GM19468 (cell line): ENCODE results near the gene FNDC3B.

Source experiments
- ATAC-seq: cut with Tn5 transposase; IDR thresholded peaks from one replicate; pipeline ENCODE4 v1.9.1; 2021; ENCODE audit warnings: mild to moderate bottlenecking, moderate library complexity, moderate number of reproducible peaks; ENCODE audit not compliant: unreplicated experiment; ENCODE audit errors: extremely low read depth

FNDC3B gene

DNA sequence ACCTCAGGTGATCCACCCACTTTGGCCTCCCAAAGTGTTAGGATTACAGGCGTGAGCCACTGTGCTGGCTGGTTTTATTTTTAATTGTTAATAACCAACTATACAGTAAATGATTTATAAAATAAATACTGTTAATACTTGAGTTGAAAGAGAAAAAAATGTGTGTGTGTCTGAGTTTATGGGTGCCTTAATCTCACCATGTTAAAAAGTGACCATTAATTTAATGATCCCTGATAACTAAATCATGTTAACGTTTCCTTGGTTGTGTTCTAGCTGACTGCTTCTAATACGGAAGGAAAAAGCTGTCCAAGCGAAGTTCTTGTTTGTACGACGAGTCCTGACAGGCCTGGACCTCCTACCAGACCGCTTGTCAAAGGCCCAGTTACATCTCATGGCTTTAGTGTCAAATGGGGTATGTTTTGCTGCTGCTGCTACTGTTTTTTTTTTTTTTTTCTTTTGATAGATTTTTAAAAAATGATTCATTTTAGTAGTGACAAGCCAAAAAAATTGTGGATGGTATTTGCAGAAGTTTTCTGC, 295.4 kb downstream of the FNDC3B start:
- ATAC-seq = no peak

DNA sequence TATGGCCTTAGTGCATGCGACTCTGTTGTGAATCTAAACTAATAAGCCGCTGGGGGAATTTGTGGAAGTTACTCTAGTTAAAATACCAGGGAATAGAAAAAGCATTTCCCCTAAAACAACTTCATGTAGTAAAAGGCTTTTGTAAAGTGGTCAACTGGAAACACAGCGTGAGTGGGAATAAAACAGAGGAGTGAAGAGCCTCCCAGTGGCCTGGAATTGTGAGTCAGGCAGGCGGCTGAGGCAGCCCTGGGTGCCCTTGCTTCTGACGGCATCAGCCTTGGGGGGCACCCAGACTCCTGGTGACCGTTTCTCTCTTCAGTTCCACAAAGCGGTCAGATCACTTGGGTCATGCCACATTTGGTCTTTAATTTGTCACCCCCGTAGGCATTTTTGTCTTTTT, 300.5 kb downstream of the FNDC3B start:
- ATAC-seq = no peak

DNA sequence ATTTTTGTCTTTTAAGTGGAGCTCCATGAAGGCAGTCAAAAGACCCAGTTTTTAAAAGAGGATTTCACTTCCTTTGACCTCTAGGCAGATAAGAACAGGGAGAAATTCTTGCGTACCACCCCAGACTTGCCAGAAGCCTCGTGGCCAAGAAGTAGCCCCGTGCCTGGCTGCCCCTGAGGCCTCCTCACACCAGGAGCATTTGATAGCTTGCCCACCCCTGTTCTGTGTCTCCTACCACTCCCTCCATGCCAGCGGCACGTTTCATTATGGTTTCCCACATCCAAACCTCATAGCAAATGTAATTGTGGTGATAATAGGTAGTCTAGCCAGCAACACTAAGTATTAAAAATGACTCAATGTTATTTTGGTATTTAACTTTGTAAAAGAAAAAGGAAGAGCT, 301.2 kb downstream of the FNDC3B start:
- ATAC-seq = no peak

DNA sequence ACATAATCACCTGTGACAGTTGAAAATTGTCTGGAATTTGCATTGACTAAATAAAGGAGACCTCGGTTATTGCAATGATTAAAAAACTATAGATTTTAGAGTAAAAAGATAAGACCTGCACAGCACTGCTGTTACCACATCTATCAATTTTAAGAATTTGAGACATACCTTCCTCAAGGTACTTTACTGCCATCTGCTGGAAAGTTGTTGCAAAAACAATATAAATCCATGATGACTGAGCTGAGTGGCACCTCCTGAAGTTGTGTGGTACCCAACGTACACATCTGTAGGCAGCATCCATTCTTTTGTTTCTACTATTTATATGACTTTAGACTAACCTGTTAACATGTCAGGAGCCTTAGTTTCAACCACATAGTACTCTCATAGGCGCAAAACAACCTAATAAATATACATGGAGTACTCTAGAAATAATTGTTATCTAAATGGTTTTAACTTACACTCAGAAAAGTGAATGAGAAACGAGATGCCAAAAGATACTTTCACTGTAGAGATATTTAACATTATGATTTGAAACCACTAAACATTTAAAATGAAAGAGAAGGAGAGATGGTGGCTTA, 302.2 kb downstream of the FNDC3B start:
- ATAC-seq = peak; percentile 52

DNA sequence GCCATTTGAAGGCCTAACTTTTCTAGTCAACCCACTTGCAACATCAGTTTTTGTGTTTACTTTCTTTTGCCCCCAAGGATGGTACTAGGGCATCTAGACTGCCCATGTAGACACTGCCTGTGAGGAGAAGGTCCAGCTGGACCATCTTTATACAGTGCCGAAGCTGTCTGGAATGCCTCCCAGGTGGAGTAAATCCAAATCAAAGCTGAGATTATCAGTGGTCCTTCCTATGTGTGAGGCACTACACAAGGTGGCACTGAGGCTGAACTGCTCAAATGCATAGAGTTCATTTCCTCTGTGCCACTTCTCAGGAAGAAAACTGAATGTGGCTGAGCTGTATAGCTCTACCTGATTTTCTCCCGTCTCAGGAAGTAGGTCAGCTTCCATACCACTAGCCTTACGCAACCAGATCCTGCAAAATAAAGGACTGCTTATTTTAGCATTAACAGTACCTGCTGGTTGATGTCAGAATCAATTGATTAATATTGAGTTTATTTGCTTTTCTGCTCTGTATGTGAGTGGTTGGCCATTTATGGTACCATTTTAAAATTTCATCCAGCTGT, 302.8 kb downstream of the FNDC3B start:
- no peak for ATAC-seq

DNA sequence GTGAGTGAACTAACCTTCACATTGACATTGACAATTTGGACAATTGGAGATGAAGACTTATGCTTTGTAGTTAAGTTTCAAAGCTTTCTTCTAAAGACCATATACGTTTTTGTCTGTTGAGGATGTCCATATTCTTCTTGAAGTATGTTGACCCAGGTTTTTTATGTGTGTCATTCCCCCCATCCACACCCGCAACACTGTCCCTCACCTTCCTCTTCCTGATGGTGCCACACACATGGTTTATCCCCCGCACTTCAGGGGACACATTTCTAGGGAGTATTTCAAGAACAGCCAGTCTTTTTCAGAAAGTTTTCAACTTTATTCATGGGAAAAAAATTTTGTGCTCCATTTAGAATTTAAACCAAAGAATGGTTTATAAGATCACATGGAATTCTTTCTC, 303.7 kb downstream of the FNDC3B start:
- no peak for ATAC-seq

DNA sequence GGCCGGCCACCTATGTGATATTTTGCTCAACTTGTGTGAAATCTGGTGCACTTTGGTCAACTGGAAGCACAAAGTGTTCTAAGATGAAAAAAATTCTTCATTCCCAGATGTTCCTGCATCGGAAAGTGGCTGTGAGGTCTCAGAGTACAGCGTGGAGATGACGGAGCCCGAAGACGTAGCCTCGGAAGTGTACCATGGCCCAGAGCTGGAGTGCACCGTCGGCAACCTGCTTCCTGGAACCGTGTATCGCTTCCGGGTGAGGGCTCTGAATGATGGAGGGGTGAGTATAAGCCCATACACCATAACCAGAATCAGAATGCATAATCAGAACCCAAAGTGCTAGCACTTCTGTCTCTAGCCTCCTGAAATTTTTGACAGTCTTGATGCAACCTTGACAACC, 304.6 kb downstream of the FNDC3B start:
- ATAC-seq = no peak

DNA sequence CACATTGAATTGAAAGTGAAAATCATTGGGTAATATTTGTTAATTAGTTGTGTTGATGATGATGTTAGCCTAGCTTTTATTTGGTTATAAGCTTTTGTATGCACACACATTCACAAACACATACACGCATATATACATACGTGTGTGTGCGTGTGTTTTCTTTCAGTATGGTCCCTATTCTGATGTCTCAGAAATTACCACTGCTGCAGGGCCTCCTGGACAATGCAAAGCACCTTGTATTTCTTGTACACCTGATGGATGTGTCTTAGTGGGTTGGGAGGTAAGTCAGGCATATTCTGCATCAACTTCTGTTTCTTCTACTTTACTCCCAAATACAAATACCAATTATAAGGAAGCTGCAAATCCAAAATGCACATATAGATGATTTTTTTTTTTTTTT, 306.8 kb downstream of the FNDC3B start:
- ATAC-seq = no peak

DNA sequence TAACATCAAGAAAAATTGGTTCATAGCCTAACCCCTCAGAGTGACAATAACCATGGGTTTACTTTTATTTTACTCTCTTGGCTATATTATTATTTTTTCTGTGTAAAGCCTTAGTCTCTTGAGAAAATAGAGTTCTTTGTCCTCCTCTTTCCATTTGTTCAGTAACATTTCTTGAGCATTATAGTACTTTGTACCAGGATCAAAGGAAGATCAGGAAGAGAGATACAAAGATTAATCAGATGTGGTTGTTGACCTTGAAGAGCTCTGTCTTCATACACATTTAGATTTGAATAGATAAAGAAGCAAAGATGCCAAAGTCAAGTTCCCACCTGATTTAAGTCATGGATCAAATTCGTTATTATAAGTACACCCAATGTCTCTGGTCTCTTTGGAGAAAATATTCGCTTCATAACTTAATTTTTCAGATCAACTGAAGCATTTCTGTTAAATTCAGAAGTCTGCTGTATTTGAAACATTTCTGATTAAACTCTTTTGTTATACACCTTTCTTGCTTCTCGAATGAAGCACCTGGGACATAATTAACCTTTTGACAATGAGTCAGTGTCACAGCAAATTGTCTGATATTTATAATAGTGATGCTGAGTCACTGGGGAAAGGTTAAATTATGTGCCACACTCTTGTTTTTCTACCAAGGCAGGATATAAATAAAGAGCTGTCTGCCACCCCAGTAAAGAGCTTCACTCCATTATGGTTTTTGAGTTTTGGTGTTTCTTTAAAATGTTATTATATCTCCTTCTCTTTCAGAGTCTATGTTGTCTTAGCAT, 308.7 kb downstream of the FNDC3B start:
- ATAC-seq = no peak

DNA sequence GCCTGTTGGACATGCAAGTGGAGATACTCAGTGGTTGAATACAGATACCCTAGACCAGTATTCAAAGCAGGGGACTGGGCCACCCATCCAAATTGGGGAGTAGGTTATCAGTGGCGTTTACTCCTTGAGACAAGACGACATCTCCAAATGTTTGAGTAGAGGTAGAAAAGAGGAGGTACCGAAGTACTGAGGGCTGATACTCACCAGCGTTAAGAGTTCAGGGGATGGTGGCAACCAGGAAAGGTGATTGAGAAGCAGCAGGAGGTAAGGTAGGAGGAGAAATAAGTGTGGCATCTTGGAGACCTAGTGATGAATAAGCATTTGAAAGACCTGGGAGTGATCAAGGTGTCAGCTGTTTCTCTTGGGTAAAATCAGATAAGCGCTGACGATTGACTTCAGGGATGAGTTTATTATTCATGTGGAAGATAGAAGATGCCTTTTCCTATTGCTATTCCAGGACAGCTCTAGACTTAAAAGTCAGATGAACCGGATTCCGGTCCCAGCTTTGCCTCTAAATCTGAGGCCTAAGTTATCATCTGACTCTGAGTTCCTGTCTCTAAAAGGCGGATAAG, 312.6 kb downstream of the FNDC3B start:
- no peak for ATAC-seq

DNA sequence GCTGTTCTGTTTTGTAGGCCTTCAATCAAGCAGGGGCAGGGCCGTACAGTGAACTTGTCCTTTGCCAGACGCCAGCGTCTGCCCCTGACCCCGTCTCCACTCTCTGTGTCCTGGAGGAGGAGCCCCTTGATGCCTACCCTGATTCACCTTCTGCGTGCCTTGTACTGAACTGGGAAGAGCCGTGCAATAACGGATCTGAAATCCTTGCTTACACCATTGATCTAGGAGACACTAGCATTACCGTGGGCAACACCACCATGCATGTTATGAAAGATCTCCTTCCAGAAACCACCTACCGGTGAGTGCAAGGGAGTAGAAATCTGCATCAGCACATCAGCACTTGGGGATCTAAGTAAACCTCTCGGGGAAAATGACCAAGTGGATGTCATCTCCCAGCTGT, 313.4 kb downstream of the FNDC3B start:
- ATAC-seq = no peak

DNA sequence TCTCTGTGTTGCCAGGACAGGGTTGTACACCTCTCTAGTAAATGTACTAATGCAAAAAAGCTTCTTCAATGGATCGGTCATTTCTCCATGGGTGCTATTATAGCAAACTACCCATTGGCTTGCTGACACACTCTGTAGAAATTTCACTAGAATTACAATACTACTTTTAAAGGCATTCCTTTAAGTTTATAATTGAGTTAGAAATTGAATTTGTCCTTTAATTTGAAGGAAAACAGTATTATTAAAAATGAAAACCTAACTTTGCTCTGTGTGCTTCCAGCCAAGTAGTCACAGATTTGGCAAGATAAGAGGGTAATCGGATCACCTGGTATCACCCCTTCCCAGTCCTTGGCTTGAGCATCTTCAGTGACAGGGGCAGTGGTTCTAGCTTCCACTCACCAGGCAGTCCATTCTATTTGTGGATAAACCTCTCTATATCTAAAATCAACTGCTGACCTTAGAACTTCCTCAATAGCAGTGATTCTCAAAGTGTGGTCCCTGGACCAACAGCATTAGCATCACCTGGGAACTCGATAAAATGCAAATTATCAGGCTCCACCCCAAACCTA, 315.6 kb downstream of the FNDC3B start:
- no peak for ATAC-seq

DNA sequence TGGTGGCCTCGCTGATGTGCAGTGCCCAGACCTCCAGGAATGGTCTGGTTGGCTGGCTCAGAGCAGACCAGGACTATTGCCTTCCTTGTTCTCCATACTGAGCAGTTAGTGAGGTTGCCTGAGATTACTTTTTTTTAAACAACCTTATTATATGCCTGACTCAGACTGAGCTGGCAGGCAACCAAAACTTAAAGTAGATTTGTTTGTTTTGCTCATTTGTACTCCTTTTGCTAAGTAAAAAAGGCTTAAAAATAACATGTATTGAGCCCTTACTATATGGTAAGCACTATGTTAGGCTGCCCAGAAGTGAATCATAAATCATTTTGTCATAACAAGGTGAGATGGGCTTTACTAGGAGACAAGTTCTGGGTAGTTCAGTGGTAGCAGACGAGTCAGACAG, 316.5 kb downstream of the FNDC3B start:
- no peak for ATAC-seq

DNA sequence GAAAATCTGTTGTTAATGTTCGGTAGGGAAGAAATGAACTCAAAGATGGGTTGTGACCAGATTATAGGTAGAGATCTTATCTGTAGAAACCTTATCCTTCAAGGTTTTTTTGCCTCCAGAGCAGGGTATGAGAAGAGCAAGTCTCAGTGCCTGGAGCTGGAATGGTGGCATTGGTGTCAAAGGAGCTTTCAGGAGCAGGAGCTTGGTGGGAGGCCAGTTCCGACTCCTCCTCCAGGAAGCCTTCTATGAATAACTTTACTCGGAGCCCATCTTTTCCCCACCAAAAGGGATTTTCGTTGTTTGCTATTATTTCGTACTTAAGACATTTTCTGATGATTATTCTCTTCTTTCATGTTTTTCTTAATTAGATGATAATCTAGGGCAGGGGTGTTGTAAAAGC, 317.0 kb downstream of the FNDC3B start:
- ATAC-seq = no peak

DNA sequence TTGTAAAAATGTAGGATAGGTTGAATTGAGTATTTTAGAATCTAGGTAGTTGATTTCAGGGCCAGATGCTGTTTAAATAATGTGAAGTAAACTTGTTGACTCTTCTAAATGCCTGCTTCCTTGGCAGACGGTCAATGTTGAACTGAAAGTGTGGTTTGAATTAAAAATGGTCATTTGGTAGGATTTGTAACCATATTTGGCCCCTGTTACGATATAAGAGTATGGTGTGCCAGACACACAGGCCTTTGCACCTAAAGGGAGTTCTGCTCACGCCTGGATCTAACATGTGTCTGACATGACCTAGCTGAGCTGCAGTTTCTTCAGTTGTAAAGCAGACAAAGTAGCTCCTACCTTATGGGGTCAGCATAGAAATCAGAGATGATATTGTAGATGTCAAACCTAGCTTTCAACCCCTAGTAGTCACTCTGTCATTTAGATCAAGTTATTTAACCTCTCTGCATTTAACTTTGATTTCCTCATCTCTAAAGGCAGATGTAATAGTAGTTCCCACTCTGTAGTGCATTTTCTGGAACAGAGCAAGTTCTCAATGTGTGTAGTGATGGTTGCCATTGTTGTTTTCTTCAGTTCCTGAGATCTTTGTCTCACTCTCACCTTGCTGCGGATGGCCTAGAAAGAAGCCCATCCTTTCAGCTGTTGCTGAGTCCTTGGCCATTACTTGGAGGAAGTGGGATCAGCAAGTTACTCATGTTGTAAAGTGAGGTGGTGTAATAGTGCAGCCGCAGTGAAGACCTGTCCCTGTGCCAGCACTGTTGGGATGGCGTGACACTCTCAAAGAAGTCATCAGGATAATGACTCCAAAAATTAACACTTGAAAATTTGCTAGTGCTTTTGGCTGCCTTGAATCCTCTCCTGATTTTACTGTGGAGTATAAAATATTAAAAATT, 318.7 kb downstream of the FNDC3B start:
- ATAC-seq = no peak

DNA sequence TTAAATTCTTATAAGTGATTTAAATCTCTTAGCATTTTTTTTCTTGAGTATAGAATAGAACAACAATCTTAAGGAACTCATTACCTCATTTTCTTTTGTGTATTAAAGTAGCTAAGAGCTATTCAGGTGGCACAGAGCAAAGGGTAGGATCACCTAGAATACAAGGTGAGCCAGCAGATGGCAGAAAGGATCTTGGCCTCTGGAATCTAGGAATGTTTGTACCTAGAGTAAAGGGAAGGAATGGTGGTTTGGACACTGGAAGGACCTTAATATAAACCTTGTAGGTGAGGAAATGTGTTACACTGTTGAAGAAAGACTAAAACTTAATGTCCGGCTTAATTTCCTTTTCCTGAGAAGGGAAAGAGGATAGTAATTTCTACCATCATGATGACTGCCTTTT, 319.9 kb downstream of the FNDC3B start:
- ATAC-seq = no peak

DNA sequence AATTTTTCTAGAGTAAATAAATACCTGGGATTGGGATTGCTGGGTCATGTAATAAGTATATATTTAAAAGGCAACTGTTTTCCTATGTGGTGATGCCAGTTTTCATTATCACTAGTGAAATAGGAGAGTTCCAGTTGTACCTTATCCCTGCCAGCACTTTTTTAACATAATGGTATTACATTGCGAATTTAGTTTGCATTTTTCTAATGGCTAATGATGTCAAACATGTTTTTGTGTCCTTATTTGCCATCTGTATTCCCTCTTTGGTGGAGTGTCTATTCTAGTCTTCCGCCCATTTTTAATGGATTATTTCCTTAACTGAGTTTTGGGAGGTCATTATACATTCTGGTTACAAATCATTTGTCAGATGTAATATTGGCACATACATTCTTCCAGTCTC, 320.6 kb downstream of the FNDC3B start:
- no peak for ATAC-seq

DNA sequence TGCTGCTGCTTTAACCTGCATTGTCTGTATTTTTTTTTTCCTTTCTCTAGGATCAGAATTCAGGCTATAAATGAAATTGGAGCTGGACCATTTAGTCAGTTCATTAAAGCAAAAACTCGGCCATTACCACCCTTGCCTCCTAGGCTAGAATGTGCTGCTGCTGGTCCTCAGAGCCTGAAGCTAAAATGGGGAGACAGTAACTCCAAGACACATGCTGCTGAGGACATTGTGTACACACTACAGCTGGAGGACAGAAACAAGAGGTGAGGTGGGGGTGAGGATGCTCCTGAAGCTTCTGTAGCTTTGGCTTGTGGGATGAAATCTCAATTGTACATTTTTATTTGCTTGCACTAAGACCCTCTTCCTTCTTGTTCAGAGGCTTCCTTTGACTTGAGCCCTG, 323.2 kb downstream of the FNDC3B start:
- no peak for ATAC-seq

DNA sequence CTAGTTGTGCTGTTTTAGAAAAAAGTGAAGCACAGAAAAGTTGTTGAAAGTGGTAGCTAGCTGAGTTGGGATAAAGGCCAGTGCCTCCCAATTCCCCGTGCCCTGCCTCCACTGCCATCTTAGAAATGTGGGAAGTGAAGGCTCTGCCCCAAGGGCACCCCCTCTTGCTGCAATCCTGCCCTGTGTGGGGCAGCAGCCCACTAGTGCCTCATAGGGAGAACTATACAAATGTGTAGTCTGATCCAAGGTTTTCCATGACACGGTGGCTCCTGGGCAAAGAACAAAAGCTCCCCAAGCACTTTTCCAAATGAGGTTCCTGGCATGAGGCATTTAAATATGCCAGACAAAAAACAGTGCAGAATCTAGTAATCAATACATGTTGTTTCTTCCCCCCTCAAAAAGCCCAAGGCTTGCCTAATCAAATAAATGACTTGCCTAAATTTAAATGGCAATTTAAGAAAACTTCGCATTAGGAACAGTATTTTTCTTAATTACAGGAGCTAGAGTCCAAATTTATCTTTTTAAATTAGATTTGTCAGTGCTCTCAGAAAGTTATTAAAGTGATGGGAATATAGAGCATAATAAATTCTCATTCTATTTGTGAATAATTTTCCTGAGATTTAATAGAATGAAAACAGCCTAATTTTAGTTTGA, 325.1 kb downstream of the FNDC3B start:
- ATAC-seq = no peak
